Parathyroid adenoma (tissue), 2 donors: ENCODE data around the gene USE1.
A peak's percentile ranks its signal among the peaks of the same experiment; 100 is the strongest.

ENCODE experiments used
- H2AFZ ChIP-seq: fragments of 300-600 bp; sonication (generic); one replicate; pipeline ENCODE4 v1.7.0; 2017; ENCODE audit warnings: antibody characterized with exemption, mild to moderate bottlenecking
- H3K27ac ChIP-seq: fragments of 300-600 bp; sonication (generic); one replicate; pipeline ENCODE4 v1.7.0; 2017
- H3K27me3 ChIP-seq: fragments of 300-600 bp; sonication (generic); one replicate; pipeline ENCODE4 v1.7.0; 2017; ENCODE audit warnings: low read length; ENCODE audit not compliant: control insufficient read depth, insufficient read depth
- H3K36me3 ChIP-seq: fragments of 300-600 bp; sonication (generic); one replicate; pipeline ENCODE4 v1.7.0; 2017; ENCODE audit warnings: low read length; ENCODE audit not compliant: control insufficient read depth, insufficient read depth
- H3K4me1 ChIP-seq: fragments of 300-600 bp; sonication (generic); one replicate; pipeline ENCODE4 v1.7.0; 2017; ENCODE audit warnings: control low read depth
- H3K4me2 ChIP-seq: fragments of 300-600 bp; sonication (generic); one replicate; pipeline ENCODE4 v1.7.0; 2017; ENCODE audit warnings: low read length
- H3K4me3 ChIP-seq: fragments of 300-600 bp; sonication (generic); one replicate; pipeline ENCODE4 v1.7.0; 2017; ENCODE audit warnings: low read depth, low read length
- H3K79me2 ChIP-seq: fragments of 300-600 bp; sonication (generic); one replicate; pipeline ENCODE4 v1.7.0; 2017; ENCODE audit warnings: control low read depth
- H3K9ac ChIP-seq: fragments of 300-600 bp; sonication (generic); one replicate; pipeline ENCODE4 v1.7.0; 2017; ENCODE audit warnings: mild to moderate bottlenecking
- H3K9me3 ChIP-seq: fragments of 300-600 bp; sonication (generic); one replicate; pipeline ENCODE4 v1.7.0; 2017; ENCODE audit warnings: low read length; ENCODE audit not compliant: control insufficient read depth
- TF ChIP-seq, protein P1 (sequence below): fragments of 300-600 bp; sonication (generic); IDR thresholded peaks from one replicate; pipeline ENCODE4 v1.7.0; 2017; ENCODE audit warnings: antibody characterized with exemption, mild to moderate bottlenecking
- donor health status: primary hyperparathyroidism.

The USE1 gene

DNA sequence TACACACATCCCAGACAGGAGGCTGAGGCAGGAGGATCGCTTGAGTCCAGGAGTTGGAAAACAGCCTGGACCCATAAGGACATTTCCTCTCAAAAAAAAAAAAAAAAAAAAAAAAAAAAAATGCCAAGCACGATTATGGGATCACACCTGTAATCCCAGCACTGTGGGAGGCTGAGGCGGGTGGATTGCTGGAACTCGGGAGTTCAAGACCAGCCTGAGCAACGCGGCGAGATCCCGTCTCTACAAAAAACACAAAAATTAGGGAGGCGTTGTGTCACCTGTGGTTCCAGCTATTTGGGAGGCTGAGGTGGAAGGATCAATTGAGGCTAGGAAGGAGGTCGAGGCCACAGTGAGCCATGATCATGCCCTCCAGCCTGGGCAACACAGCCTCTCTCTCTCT is 9.9 kb downstream of the USE1 start:
- Histone ChIP-seq H3K4me3 (no peak overlapping the region), H3K9ac (no peak overlapping the region), H3K9me3 (no peaks in the 10 kb centered on the region), H3K79me2 (no peaks in the 10 kb centered on the region), H3K4me1 (peaks cover 8% of the 10 kb centered on the region), H3K36me3 (no peaks in the 10 kb centered on the region), H2AFZ (no peak overlapping the region), H3K27me3 (no peaks in the 10 kb centered on the region), H3K27ac (no peak overlapping the region), H3K4me2 (no peak overlapping the region)
- TF ChIP-seq, protein P1, sequence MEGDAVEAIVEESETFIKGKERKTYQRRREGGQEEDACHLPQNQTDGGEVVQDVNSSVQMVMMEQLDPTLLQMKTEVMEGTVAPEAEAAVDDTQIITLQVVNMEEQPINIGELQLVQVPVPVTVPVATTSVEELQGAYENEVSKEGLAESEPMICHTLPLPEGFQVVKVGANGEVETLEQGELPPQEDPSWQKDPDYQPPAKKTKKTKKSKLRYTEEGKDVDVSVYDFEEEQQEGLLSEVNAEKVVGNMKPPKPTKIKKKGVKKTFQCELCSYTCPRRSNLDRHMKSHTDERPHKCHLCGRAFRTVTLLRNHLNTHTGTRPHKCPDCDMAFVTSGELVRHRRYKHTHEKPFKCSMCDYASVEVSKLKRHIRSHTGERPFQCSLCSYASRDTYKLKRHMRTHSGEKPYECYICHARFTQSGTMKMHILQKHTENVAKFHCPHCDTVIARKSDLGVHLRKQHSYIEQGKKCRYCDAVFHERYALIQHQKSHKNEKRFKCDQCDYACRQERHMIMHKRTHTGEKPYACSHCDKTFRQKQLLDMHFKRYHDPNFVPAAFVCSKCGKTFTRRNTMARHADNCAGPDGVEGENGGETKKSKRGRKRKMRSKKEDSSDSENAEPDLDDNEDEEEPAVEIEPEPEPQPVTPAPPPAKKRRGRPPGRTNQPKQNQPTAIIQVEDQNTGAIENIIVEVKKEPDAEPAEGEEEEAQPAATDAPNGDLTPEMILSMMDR, result no peak

DNA sequence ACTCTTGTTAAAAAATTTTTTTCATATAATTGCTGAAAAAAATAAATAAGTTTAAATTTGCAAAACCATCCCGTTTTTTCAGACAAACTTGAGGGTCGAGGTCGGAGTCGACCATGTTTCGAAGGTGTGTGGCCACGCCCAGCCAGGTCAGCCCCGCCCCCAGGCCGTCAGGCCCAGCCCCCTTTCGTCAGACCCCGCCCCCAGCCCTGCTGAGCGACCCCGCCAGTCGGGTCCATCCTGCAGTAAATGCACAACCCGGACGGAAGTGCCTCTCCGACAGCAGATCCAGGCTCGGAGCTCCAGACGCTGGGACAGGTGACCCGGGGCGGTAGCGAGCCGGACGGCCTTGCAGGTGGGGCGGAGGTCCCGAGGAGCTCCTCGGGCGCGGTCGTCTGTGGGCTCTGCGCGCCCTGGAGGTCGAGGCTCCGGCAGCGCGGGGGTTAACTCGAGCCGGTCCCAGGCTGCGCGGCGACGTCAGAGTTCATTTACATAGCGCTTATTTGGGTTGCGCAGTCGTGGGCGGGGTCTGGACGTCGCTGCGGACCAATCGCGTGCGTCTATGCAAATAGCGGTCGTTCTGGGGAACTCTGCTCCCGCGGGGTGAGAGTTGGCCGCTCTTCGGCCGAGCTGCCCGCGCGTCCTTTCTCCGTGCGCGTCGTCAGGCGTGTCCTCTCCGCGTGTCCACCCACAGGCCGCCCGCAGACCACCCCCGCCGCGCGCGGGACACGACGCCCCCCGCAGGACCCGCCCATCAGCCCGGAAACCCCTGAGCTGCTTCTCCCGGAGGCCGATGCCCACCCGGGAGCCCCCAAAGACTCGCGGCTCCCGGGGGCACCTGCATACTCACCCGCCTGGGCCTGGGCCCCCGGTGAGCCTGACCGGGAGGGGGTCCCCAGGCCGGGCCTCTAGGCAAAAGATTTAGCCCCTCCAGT is 11.1 kb downstream of the USE1 start, which contains the start of gene OCEL1:
TSS of gene OCEL1 (plus strand) at position 225 of the 932 bp plus-strand sequence. CDS start at position 247, 22 bp downstream.
- H3K4me3 ChIP-seq, result peak within 1 kb of the TSS; percentile 86
- H3K27ac ChIP-seq, result peak within 1 kb of the TSS; percentile 87
- no peaks in the 10 kb centered on the region for H3K9me3 ChIP-seq
- H3K9ac ChIP-seq, result peak within 1 kb of the TSS; percentile 19
- H3K4me2 ChIP-seq, result peak within 1 kb of the TSS; percentile 97
- H2AFZ ChIP-seq, result peak within 1 kb of the TSS; percentile 100
- no peaks in the 10 kb centered on the region for H3K36me3 ChIP-seq
- H3K27me3 ChIP-seq, result no peaks in the 10 kb centered on the region
- H3K4me1 ChIP-seq, result peaks cover 8% of the 10 kb centered on the region
- TF ChIP-seq, protein P1, result no peak
- H3K79me2 ChIP-seq, result no peaks in the 10 kb centered on the region

DNA sequence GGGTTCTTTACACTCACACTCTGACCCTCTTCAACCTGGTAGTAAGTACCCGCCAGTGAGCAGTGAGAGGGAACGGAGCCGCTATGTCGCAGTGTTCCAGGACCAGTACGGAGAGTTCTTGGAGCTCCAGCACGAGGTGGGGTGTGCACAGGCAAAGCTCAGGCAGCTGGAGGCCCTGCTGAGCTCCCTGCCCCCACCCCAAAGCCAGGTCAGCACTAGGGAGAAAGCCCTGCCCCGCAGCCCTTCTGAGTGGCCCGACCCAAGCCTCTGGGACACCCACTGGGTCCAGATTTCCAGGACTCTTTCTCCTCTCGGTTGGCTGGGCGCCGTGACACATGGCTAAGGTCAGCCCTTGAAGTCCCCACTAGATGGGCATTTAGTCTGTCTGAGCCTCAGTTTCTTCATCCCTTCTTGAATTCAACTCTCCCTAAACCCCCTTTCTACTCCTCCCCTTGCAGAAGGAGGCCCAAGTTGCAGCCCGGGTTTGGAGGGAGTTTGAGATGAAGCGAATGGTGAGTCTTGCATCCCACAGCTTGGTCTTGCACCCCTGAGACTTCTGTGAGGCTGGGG is 12.7 kb downstream of the USE1 start:
- Histone ChIP-seq H3K79me2 (no peaks in the 10 kb centered on the region), H3K4me2 (no peak overlapping the region), H3K27me3 (no peaks in the 10 kb centered on the region), H3K27ac (no peak overlapping the region), H3K4me3 (no peak overlapping the region), H3K9ac (no peak overlapping the region), H3K4me1 (peaks cover 8% of the 10 kb centered on the region), H3K36me3 (no peaks in the 10 kb centered on the region), H3K9me3 (no peaks in the 10 kb centered on the region), H2AFZ (no peak overlapping the region)
- TF ChIP-seq, protein P1, result no peak

DNA sequence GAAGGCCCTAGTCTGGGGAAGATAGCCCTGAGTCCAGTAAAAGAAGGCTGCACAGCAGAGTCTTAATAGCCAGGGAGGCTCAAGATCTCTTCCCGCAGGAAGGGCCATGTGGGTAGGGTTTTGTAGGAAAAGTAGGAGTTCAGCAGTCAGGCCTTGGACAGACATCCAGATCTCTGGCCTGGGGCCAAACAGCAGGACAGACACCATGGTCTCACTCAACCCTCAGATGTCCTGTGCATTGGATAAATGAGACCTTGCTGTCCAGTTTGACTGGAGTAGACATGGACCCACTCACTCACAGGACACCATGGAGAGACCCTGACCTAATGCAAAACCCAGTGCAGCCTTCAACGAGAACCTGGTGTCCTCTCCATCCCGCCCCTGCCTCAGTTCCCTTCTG is 14.7 kb downstream of the USE1 start:
- Histone ChIP-seq H3K4me2 (no peak overlapping the region), H3K27ac (no peak overlapping the region), H3K79me2 (peaks cover 8% of the 10 kb centered on the region), H3K27me3 (no peaks in the 10 kb centered on the region), H2AFZ (no peak overlapping the region), H3K9me3 (no peaks in the 10 kb centered on the region), H3K36me3 (no peaks in the 10 kb centered on the region), H3K4me1 (peaks cover 12% of the 10 kb centered on the region), H3K4me3 (no peak overlapping the region), H3K9ac (no peak overlapping the region)
- TF ChIP-seq, protein P1, result no peak
